H1 (cell line): Measurements from ENCODE around the gene SATB2. TPM values are rescaled to one million over a fixed set of nuclear protein-coding genes. Genes with fewer than 3 reads are reported as not detected.

ENCODE experiments used
- BCL11A ChIP-seq, 2 experiments: IDR thresholded peaks; one replicate each; pipeline ENCODE4 v1.6.1; 2011; ENCODE audit warnings: low read depth in 2 of 2, low read length in 2 of 2, mild to moderate bottlenecking in 2 of 2
- CHD2 ChIP-seq: IDR thresholded peaks from 2 replicates; pipeline ENCODE4 v1.6.1; 2012; ENCODE audit warnings: low read length, improper control_type of control experiment
- CTCF ChIP-seq, 3 experiments: IDR thresholded peaks; 1 replicate in 2 of 3; 2 replicates in 1 of 3; pipeline versions ENCODE4 v1.5.1 to v1.6.1; 2011; ENCODE audit warnings: low read length in 3 of 3, mild to moderate bottlenecking in 3 of 3, inconsistent platforms in 2 of 3, low read depth in 1 of 3, moderate library complexity in 1 of 3; ENCODE audit not compliant: insufficient read depth in 1 of 3; ENCODE audit errors: control extremely low read depth in 1 of 3
- EP300 ChIP-seq, 2 experiments: IDR thresholded peaks; 1 replicate in 1 of 2; 2 replicates in 1 of 2; pipeline ENCODE4 v1.6.1; 2011 to 2012; ENCODE audit warnings: low read depth in 2 of 2, low read length in 2 of 2, mild to moderate bottlenecking in 2 of 2, borderline replicate concordance in 1 of 2, inconsistent platforms in 1 of 2, moderate library complexity in 1 of 2
- GABPA ChIP-seq: IDR thresholded peaks from 2 replicates; pipeline ENCODE4 v1.6.1; 2011; ENCODE audit warnings: mild to moderate bottlenecking, low read length, moderate library complexity, borderline replicate concordance; ENCODE audit not compliant: insufficient read depth
- GTF2F1 ChIP-seq: IDR thresholded peaks from 2 replicates; pipeline ENCODE4 v1.6.1; 2012; ENCODE audit warnings: low read depth, low read length, improper control_type of control experiment, borderline replicate concordance
- HDAC2 ChIP-seq, 2 experiments: fragments of 300-600 bp in 1 of 2; sonication (generic) in 1 of 2; IDR thresholded peaks; 2 replicates each; pipeline ENCODE4 v1.6.1; 2011 to 2012; ENCODE audit warnings: low read depth in 2 of 2, low read length in 2 of 2, mild to moderate bottlenecking in 2 of 2, moderate library complexity in 2 of 2, borderline replicate concordance in 1 of 2, inconsistent platforms in 1 of 2
- HDAC6 ChIP-seq: IDR thresholded peaks from one replicate; pipeline ENCODE4 v1.7.1; 2012; ENCODE audit warnings: low read depth, mild to moderate bottlenecking, inconsistent platforms, low read length, moderate library complexity
- JUN ChIP-seq: IDR thresholded peaks from 2 replicates; pipeline ENCODE4 v1.6.1; 2011; ENCODE audit warnings: low read depth, mild to moderate bottlenecking, improper control_type of control experiment, low read length
- JUND ChIP-seq: IDR thresholded peaks from 2 replicates; pipeline ENCODE4 v1.6.1; 2011; ENCODE audit warnings: mild to moderate bottlenecking, improper control_type of control experiment, low read length
- PHF8 ChIP-seq: fragments of 200-600 bp; sonication (generic); conservative IDR thresholded peaks from 2 replicates; pipeline ENCODE4 v1.7.1; 2012; ENCODE audit warnings: low read depth, mild to moderate bottlenecking, inconsistent platforms, low read length, moderate library complexity
- SIX5 ChIP-seq: IDR thresholded peaks from 2 replicates; pipeline ENCODE4 v1.6.1; 2011; ENCODE audit warnings: mild to moderate bottlenecking, low read depth, low read length
- SRF ChIP-seq: IDR thresholded peaks from 2 replicates; pipeline ENCODE4 v1.6.1; 2011; ENCODE audit warnings: mild to moderate bottlenecking, low read depth, low read length, moderate library complexity
- polyA plus RNA-seq, 7 experiments: library from polyadenylated mRNA; depleted of rRNA in 3 of 7; stranded (reverse) in 5 of 7; unstranded in 2 of 7; fragments of >200 nt in 5 of 7; fragments of 200-250 nt in 2 of 7; gene quantifications; 1 replicate in 5 of 7; 2 replicates in 1 of 7; 4 replicates in 1 of 7; pipeline versions ENCODE4 v1.2.1 to v1.2.3, GENCODE V29; 2011 to 2013; ENCODE audit warnings: missing spikeins in 2 of 7, mixed read lengths in 2 of 7
- total RNA-seq: library from RNA; stranded (reverse); fragmentation: NEBNext Ultra II Directional; extraction: Animal tissue kit (Norgen Biotek cat#: 25700); gene quantifications from 2 replicates; pipeline ENCODE4 v1.2.1, GENCODE V29; 2021
- TF ChIP-seq, protein P1 (sequence below): IDR thresholded peaks from 2 replicates; pipeline ENCODE4 v1.6.1; 2012; ENCODE audit warnings: inconsistent platforms
- TF ChIP-seq, protein P2 (sequence below): IDR thresholded peaks from 2 replicates; pipeline ENCODE4 v1.6.1; 2012; ENCODE audit warnings: inconsistent platforms

The SATB2 gene
- total and polyA plus RNA-seq, 2 of the 8 experiments (the other 6 are each of a cell fraction or from before 2014, with no cell fraction given) = 1.3 to 5.7 TPM

GRCh38 chr2:199471443-199472057 lies 13.8 kb upstream of the SATB2 start (continued):
- TF ChIP-seq SIX5 = no peak
- no peak for TF ChIP-seq PHF8
- peak; percentile 48; the same call in 1 of the 2 replicates for TF ChIP-seq GABPA
- peak in 2 of 3 experiments; percentile 81 to 93; a peak in 3 of 4 replicates for TF ChIP-seq CTCF (IDR thresholded peaks at IDR 0.05; ENCODE audit: control extremely low read depth in 1 of 3, insufficient read depth in 1 of 3, low read depth in 1 of 3, low read length in 3 of 3)
- TF ChIP-seq, protein P1, sequence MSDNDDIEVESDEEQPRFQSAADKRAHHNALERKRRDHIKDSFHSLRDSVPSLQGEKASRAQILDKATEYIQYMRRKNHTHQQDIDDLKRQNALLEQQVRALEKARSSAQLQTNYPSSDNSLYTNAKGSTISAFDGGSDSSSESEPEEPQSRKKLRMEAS = peak; percentile 47; the same call in 1 of the 2 replicates
- no peak for TF ChIP-seq BCL11A (IDR thresholded peaks at IDR 0.05; ENCODE audit: low read depth in 2 of 2, low read length in 2 of 2)
- peak in 1 of 2 experiments; percentile 65; a peak in 1 of 4 replicates for TF ChIP-seq HDAC2 (IDR thresholded peaks at IDR 0.05; ENCODE audit: borderline replicate concordance in 1 of 2, low read depth in 2 of 2, low read length in 2 of 2)
- 0 out of 3 replicates have a peak, but pooled peaks of 1 of the 2 experiments have one; percentile 23 for TF ChIP-seq EP300 (IDR thresholded peaks at IDR 0.05; ENCODE audit: borderline replicate concordance in 1 of 2, low read depth in 2 of 2, low read length in 2 of 2)
- TF ChIP-seq HDAC6 = no peak
- no peak for TF ChIP-seq JUND
- TF ChIP-seq, protein P2, sequence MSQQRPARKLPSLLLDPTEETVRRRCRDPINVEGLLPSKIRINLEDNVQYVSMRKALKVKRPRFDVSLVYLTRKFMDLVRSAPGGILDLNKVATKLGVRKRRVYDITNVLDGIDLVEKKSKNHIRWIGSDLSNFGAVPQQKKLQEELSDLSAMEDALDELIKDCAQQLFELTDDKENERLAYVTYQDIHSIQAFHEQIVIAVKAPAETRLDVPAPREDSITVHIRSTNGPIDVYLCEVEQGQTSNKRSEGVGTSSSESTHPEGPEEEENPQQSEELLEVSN = peak; percentile 25; the same call in 1 of the 2 replicates
- no peak for TF ChIP-seq JUN
- TF ChIP-seq SRF = peak; percentile 22; the same call in 1 of the 2 replicates
- TF ChIP-seq CHD2 = no peak
- no peak for TF ChIP-seq GTF2F1
- TF ChIP-seq, all 59 proteins: peak for 13
